Measurements from ENCODE around the gene MRPS9.
A peak's percentile ranks its signal among the peaks of the same experiment; 100 is the strongest.

Gene MRPS9

DNA sequence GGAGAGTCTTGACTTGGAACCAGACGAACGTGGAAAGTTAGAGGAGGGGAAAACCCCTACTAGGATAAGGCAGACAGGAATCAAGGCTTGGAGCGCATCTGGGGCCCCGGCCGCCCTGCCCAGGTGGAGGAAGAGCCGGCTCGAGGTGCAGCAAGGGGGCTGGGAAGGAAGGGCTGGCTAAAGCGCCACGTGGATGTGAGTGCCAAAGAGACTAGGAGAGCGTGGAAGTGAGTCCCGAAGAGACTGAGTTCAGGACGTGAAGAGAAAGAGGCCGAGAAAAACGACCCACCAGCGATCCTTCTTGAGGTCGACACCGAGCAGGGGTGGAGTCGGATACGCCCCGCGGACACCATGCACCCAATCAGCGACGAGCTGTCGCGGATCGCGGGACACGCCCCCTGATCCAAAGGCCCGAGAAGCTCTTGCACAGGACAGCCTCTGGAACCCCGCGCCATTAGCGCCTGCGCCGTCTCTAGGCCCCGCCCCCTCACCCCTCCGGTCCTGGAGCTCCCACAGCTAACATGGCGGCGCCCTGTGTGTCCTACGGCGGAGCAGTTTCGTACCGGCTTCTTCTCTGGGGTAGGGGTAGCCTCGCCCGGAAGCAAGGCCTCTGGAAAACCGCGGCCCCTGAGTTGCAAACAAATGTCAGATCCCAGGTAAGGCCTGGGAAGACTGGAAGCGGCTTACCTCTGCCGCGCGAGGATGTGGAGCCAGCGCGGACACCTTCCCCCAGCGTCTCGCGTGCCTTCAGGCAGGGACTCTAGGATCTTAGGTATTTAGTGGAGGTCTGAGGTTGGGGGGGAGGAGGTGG is at the start of gene MRPS9:
Gene MRPS9, plus strand, starts transcription at position 498 of the 811 bp plus-strand sequence. Its CDS starts 24 bp downstream, at position 522.
- no peak for TF ChIP-seq CTCF (IDR thresholded peaks at IDR 0.05; ENCODE audit: low read depth, low read length, missing control alignments)
- Histone ChIP-seq H3K36me3 (replicated peaks) (no peaks in the 10 kb centered on the region), H3K27me3 (replicated peaks) (no peaks in the 10 kb centered on the region), H3K27ac (peak within 1 kb of the TSS; percentile 87), H3K4me3 (ENCODE audit: low read depth, low read length) (peak within 1 kb of the TSS; percentile 96)
- in situ Hi-C loops (cut with HindIII; ENCODE audit: low pct_ligation_motif_present, low sequenced_read_pairs) = no loop called here
- peak; percentile 98 for DNase-seq

GRCh38 chr2:105005181-105005951 is 32.5 kb upstream of the MRPS9 start:
- H3K4me3 ChIP-seq (ENCODE audit: low read depth, low read length) = no peak overlapping the region
- no peaks in the 10 kb centered on the region for H3K36me3 ChIP-seq (replicated peaks)
- no peak for TF ChIP-seq CTCF (IDR thresholded peaks at IDR 0.05; ENCODE audit: low read depth, low read length, missing control alignments)
- in situ Hi-C loops (cut with HindIII; ENCODE audit: low pct_ligation_motif_present, low sequenced_read_pairs) = no loop called here
- H3K27ac ChIP-seq = no peak overlapping the region
- H3K27me3 ChIP-seq (replicated peaks) = no peaks in the 10 kb centered on the region
- DNase-seq = no peak

GRCh38 chr2:105007367-105007766 is 30.5 kb upstream of the MRPS9 start:
- in situ Hi-C loops (cut with HindIII; ENCODE audit: low pct_ligation_motif_present, low sequenced_read_pairs) = no loop called here
- Histone ChIP-seq H3K27ac (no peak overlapping the region), H3K36me3 (replicated peaks) (no peaks in the 10 kb centered on the region), H3K27me3 (replicated peaks) (no peaks in the 10 kb centered on the region), H3K4me3 (ENCODE audit: low read depth, low read length) (no peak overlapping the region)
- DNase-seq = no peak
- no peak for TF ChIP-seq CTCF (IDR thresholded peaks at IDR 0.05; ENCODE audit: low read depth, low read length, missing control alignments)

DNA sequence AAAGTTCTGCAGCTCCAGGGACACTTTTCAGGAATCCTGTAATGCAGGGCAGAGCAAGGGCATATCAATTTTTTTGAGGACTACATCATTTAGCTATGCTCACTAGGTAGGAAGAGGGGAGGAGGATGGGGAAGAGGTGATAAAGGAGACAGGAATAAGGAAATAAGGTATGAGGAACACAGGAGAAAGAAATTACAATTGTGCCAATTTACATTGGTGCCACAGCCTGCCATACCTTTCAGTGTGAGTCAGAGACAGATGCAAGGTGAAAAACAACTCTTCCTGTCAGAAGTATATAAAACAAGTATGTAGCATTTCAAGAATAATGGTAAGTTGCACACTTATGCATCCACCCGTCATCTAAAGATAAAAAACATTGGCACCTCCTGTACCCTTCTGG is 5.4 kb upstream of the MRPS9 start:
- in situ Hi-C loops (cut with HindIII; ENCODE audit: low pct_ligation_motif_present, low sequenced_read_pairs) = no loop called here
- no peak overlapping the region for H3K27ac ChIP-seq
- DNase-seq = no peak
- TF ChIP-seq CTCF (IDR thresholded peaks at IDR 0.05; ENCODE audit: low read depth, low read length, missing control alignments) = no peak
- H3K4me3 ChIP-seq (ENCODE audit: low read depth, low read length) = no peak overlapping the region
- H3K36me3 ChIP-seq (replicated peaks) = no peaks in the 10 kb centered on the region
- no peaks in the 10 kb centered on the region for H3K27me3 ChIP-seq (replicated peaks)

- no peaks in the 10 kb centered on the region for H3K36me3 ChIP-seq (replicated peaks)
- no peak for DNase-seq
- no peak for TF ChIP-seq CTCF (IDR thresholded peaks at IDR 0.05; ENCODE audit: low read depth, low read length, missing control alignments)
- no peak overlapping the region for H3K27ac ChIP-seq
- in situ Hi-C loops (cut with HindIII; ENCODE audit: low pct_ligation_motif_present, low sequenced_read_pairs) = no loop called here
- no peak overlapping the region for H3K4me3 ChIP-seq (ENCODE audit: low read depth, low read length)
- H3K27me3 ChIP-seq (replicated peaks) = no peaks in the 10 kb centered on the region
These were observed 3.7 kb upstream of the MRPS9 start for GRCh38 chr2:105034170-105034569.

All from brain microvascular endothelial cell (primary cell).